SK-N-SH treated with all-trans-retinoic acid at 6 μM for 48 hours (cell line): Measurements from ENCODE around the gene LIG1.
"Not testable (repeated sequence)": the region's sequence is repeated elsewhere in the genome, so short reads cannot be mapped to it uniquely, and the experiment has no call there.

ENCODE experiments used
- ARNTL ChIP-seq: fragments of 450-650 bp; formaldehyde crosslinking; IDR thresholded peaks from 2 replicates; pipeline ENCODE4 v1.5.0; 2020; ENCODE audit warnings: low read depth, mild to moderate bottlenecking, moderate library complexity, borderline replicate concordance
- PATZ1 ChIP-seq: fragments of 250-450 bp; sonication (Bioruptor Pico); IDR thresholded peaks from 2 replicates; pipeline ENCODE4 v1.8.0; 2020; ENCODE audit warnings: mild to moderate bottlenecking, moderate library complexity, borderline replicate concordance
- POU6F1 ChIP-seq: fragments of 250-450 bp; sonication (Bioruptor Pico); IDR thresholded peaks from 2 replicates; pipeline ENCODE4 v1.8.0; 2021; ENCODE audit warnings: low read depth, mild to moderate bottlenecking, moderate library complexity, borderline replicate concordance
- TCF4 ChIP-seq: fragments of 250-450 bp; sonication (Bioruptor Pico); IDR thresholded peaks from 2 replicates; pipeline ENCODE4 v1.8.0; 2021; ENCODE audit warnings: mild to moderate bottlenecking, moderate library complexity, borderline replicate concordance
- ZC3H10 ChIP-seq: fragments of 250-450 bp; sonication (Bioruptor Pico); IDR thresholded peaks from 2 replicates; pipeline ENCODE4 v1.5.1; 2021; ENCODE audit warnings: mild to moderate bottlenecking, moderate library complexity
- ZFP30 ChIP-seq: fragments of 450-650 bp; formaldehyde crosslinking; IDR thresholded peaks from 2 replicates; pipeline ENCODE4 v1.5.0; 2022; ENCODE audit warnings: mild to moderate bottlenecking, moderate library complexity
- ZNF8 ChIP-seq: fragments of 450-650 bp; formaldehyde crosslinking; IDR thresholded peaks from 2 replicates; pipeline ENCODE4 v1.5.0; 2020; ENCODE audit warnings: mild to moderate bottlenecking, moderate library complexity

- TF ChIP-seq ARNTL; ZFP30 (CRISPR knock-in tag); POU6F1; ZNF8 (CRISPR knock-in tag); PATZ1 (CRISPR knock-in tag); TCF4 (CRISPR knock-in tag); ZC3H10 (CRISPR knock-in tag): not testable (repeated sequence)
Observed at GRCh38 chr19:48088991-48089390, 81.2 kb downstream of the LIG1 start.
